D721Med (cell line): ENCODE data around the gene ATP10A.

ENCODE experiments used
- DNase-seq: peaks from one replicate; pipeline ENCODE4 v3.0.0; 2011; ENCODE audit warnings: low spot score; ENCODE audit not compliant: insufficient read length
- FAIRE-seq: peaks from 2 replicates; lab custom pipeline; 2011; peaks lifted over from hg19 to GRCh38; lab: Jason Lieb, UNC
- CTCF ChIP-seq: IDR thresholded peaks from 2 replicates; pipeline ENCODE4 v1.5.1; 2012; ENCODE audit warnings: mild to moderate bottlenecking, control low read depth; ENCODE audit not compliant: insufficient read depth; ENCODE audit errors: missing control alignments

Gene ATP10A

GRCh38 chr15:25717127-25717456 is 146.0 kb downstream of the ATP10A start:
- no peak for TF ChIP-seq CTCF
- no peak for DNase-seq
- no peak for FAIRE-seq

GRCh38 chr15:25716414-25717126 is 146.6 kb downstream of the ATP10A start:
- FAIRE-seq (no peak), DNase-seq (no peak)
- TF ChIP-seq CTCF = no peak

GRCh38 chr15:25715536-25716413 is 147.4 kb downstream of the ATP10A start:
- TF ChIP-seq CTCF = no peak
- DNase-seq (no peak), FAIRE-seq (no peak)

- DNase-seq (no peak), FAIRE-seq (no peak)
- TF ChIP-seq CTCF = no peak
Measured at GRCh38 chr15:25714538-25714840, 148.6 kb downstream of the ATP10A start.

- TF ChIP-seq CTCF = no peak
- DNase-seq (no peak), FAIRE-seq (no peak)
Measured at GRCh38 chr15:25713736-25714537, 149.2 kb downstream of the ATP10A start.

- no peak for TF ChIP-seq CTCF
- no peak for DNase-seq
- FAIRE-seq = no peak
Measured at GRCh38 chr15:25712961-25713355, 150.2 kb downstream of the ATP10A start.
